ENCODE measurements around the gene MGME1. TPM values are rescaled to one million over a fixed set of nuclear protein-coding genes. Genes with fewer than 3 reads are reported as not detected.

Gene MGME1
- total RNA-seq, 1 donor from 2014 or later: 3.9 TPM

- DNase-seq (ENCODE audit: low spot score): no peak
These were observed 28.4 kb upstream of the MGME1 start for GRCh38 chr20:17940224-17940971.

- DNase-seq (ENCODE audit: low spot score): no peak
These were observed 27.6 kb upstream of the MGME1 start for GRCh38 chr20:17941087-17941825.

- DNase-seq (ENCODE audit: low spot score): no peak
These were observed 27.0 kb upstream of the MGME1 start for GRCh38 chr20:17941826-17942196.

- DNase-seq (ENCODE audit: low spot score): no peak
These were observed 25.5 kb upstream of the MGME1 start for GRCh38 chr20:17943343-17943742.

GRCh38 chr20:17944854-17945474, 23.9 kb upstream of the MGME1 start:
- DNase-seq (ENCODE audit: low spot score): no peak

- DNase-seq (ENCODE audit: low spot score): no peak
These were observed 22.8 kb upstream of the MGME1 start for GRCh38 chr20:17946040-17946439.

GRCh38 chr20:17946572-17947473, 22.0 kb upstream of the MGME1 start:
- DNase-seq (ENCODE audit: low spot score): no peak

- DNase-seq (ENCODE audit: low spot score): no peak
These were observed 21.4 kb upstream of the MGME1 start for GRCh38 chr20:17947474-17947815.

- no peak for DNase-seq (ENCODE audit: low spot score)
These were observed 20.4 kb upstream of the MGME1 start for GRCh38 chr20:17948442-17948841.

GRCh38 chr20:17949899-17950298, 18.9 kb upstream of the MGME1 start:
- no peak for DNase-seq (ENCODE audit: low spot score)

GRCh38 chr20:17950670-17951069, 18.1 kb upstream of the MGME1 start:
- DNase-seq (ENCODE audit: low spot score): no peak

- DNase-seq (ENCODE audit: low spot score): no peak
These were observed 17.5 kb upstream of the MGME1 start for GRCh38 chr20:17951323-17951722.

- DNase-seq (ENCODE audit: low spot score): no peak
These were observed 15.8 kb upstream of the MGME1 start for GRCh38 chr20:17952692-17953684.

GRCh38 chr20:17953935-17954334, 14.9 kb upstream of the MGME1 start:
- DNase-seq (ENCODE audit: low spot score): no peak

- DNase-seq (ENCODE audit: low spot score): no peak
These were observed 13.5 kb upstream of the MGME1 start for GRCh38 chr20:17955302-17955701.

- DNase-seq (ENCODE audit: low spot score): no peak
These were observed 12.6 kb upstream of the MGME1 start for GRCh38 chr20:17956099-17956685.

GRCh38 chr20:17957505-17958363, 11.1 kb upstream of the MGME1 start:
- no peak for DNase-seq (ENCODE audit: low spot score)

GRCh38 chr20:17958373-17959256, 10.2 kb upstream of the MGME1 start:
- DNase-seq (ENCODE audit: low spot score): peak; percentile 87
